IPS-18c (cell line): ENCODE measurements around the gene DLGAP4.
A peak's percentile ranks its signal among the peaks of the same experiment; 100 is the strongest.

Source experiments
- H3K4me3 ChIP-seq: 2 replicates; pipeline ENCODE4 v1.7.0; 2013; ENCODE audit warnings: low read depth, mild to moderate bottlenecking, low read length, moderate library complexity; ENCODE audit not compliant: insufficient read depth
- H3K9me3 ChIP-seq: one replicate; pipeline ENCODE4 v1.6.1; 2013; ENCODE audit warnings: mild to moderate bottlenecking, low read length, moderate library complexity; ENCODE audit not compliant: control insufficient read depth, insufficient read depth

DLGAP4 gene

DNA sequence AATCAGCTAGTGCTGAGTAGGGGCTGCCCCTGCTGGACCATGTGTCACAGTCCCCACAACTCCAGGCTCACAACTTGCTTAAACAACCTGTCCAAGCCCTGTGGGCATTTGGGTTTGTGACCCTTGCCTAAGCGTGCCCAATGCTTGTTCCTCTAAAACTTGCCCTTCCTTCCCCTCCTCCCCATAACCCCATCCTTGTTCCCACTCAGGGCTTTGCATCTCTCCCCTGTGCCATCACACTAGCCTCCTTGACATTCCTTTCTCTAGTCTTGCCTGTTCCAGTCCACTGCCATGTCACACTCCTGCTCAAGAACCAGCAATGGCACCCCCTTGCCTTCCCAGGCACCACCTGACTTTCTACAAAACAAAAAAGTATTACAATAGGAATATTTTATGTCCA is 2.3 kb upstream of the DLGAP4 start:
- Histone ChIP-seq H3K4me3 (no peak overlapping the region), H3K9me3 (peaks cover 2% of the 10 kb centered on the region)

DNA sequence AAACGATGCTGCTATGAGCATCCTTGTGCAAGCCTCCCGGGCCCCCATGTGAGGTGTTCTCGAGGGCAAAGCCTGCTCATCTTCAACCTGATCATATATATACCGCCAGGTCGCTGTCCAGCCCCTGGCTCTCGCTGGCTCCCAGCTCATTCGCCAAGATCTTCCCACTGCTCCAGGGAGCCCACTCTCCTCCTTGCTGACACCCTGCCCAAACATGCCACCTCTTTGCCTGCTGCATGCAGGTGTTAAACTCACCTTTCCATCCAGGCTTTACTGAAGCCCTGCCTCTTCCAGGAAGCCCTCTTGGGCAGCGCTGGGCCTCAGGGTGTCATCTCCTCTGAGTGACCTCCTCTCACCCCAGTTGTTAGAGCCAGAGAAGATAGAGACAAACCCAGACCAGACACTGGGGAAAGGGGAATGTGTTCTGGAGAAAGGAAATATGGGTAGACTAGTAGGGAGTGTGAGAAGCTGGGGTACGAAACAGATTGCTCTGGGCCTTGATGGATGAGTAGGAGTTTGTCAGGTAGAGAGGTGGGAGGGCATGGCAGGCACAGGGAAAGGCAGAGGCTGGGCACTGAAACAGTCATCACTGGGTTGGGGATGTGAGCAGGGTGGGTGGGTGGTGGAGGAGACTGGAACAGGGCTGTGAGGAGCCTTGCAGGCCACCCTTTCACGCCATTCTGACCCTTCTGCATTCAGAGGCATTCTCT is 1.2 kb upstream of the DLGAP4 start:
- H3K4me3 ChIP-seq: no peak overlapping the region
- peaks cover 2% of the 10 kb centered on the region for H3K9me3 ChIP-seq

DNA sequence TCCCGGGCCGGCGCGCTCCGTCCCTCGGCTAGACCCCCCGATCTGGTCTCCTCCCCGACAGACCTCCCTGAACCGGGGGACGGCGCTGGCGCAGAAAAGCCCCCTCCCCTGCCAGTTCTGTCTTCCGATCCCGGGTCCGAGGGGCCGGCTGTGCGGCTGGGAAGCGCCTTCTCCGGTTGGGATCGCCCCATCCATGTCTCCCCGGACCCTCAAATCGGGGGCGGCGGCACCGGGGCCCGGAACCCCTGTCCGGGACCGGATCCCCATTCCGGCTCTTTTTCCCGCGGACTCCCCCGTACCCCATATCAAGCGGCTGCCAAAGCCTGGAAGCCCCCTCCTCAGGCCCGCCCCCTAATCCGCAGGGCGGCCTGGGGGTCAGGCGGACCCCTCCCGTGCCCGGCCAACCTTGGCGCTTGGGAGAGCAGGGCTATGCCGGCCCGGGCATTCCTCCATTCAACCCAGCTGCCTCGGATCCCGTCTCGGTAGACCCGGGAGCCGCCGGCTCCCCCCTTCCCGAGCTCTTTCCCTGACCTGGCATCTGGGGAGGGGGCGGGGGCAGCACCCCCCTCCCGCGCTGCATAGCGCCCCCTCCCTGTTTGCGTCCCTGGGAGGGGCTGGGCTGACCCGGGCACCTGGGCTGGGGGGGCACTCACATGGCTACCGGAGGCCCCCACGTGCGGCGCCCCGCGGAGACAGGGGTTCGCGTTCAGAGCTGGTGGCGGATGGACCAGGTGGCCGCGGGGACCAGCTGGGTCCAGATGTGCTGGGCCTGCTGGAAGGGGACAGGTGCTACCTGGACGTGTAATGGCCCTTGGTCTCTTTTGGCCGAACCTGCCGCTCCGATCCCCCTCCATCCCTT is 643 bp downstream of the DLGAP4 start:
- peaks cover 2% of the 10 kb centered on the region for H3K9me3 ChIP-seq
- H3K4me3 ChIP-seq: peak overlapping the region; percentile 73

DNA sequence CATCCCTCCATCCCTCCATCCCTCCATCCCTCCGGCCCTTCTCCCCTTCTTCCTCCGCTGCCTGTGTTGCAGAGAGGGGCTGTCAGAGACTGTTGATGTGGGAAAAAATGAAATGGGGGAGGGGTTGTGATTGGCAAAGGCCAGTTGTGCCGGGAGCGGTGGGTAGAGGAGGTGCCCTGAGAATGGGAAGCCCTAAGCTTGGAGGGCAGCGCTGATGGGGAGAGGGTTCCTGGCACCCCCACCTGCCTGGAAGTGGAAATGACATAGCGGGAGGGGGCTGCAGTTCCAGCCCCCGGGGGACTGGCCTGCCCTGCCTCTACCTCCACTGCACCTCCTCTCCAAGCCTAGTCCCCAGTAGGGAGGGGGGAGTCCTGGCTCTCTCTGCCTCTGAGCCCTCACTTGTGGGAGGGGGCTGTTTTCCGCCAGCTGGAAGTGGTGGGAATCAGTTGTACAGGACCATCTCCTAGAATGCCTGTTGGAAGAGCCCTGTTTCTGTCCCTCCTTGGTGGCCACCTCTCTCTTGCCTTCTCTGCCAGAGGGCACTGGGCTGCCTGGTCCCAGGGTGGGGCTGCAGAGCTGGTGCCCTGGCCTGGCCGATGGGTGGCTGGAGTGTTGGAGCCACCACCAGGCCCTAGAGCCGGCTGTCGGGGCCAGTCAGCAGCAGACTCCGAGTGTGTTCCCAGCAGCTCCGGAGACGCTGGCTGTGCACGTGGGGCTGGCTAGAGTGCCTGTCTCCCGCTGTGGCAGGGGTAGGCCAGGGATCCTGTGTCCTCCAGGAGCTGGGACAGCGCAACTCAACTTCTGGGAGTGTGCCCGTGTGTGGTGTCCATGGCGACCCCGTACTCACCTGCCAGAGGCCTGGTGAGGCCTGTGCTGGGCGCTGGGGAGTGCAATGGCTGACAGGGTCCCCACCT is 1.5 kb downstream of the DLGAP4 start:
- H3K4me3 ChIP-seq: peak overlapping the region; percentile 73

DNA sequence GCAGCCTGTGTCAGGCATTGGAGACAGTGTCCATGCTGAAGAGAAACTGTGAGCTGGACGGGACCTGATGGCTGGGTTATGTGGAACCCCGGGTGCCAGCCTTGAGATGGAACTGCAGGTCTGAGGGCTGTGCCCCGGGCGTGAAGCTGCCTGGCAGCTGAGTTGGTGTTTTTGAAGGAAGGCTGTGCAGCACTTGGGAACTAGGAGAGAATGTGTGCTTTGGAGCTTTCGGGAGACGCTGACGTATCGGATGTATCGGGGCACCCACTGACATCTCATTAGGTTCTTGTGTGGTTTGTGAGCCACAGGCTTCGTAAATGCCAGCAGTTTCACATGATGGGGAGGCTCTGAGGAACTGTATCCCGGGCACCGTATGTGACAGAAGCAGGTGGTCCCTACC is 2.2 kb downstream of the DLGAP4 start:
- Histone ChIP-seq H3K4me3 (no peak overlapping the region), H3K9me3 (peaks cover 4% of the 10 kb centered on the region)

More for the DNA sequence above, 1.5 kb downstream of the DLGAP4 start:
- peaks cover 3% of the 10 kb centered on the region for H3K9me3 ChIP-seq

DNA sequence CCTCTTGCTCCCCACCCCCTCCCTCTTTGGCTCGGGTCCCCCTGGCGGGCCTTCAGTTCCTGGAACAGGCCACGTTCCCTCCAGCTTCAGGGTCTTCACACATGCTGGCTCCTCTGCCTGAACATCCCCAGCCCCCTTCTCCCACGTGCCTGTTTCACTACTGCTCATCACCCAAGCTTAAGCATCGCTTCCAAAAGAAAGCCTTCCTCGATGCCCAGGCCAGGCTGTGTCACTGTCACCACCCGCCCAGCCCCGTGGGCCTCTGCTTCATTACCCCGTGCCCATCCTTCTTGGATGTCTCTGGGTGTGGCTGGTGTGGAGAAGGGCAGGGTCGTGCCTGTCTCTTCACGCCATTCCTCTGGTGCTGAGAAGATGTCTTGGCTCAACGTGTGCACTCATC is 2.8 kb downstream of the DLGAP4 start:
- H3K9me3 ChIP-seq: peaks cover 4% of the 10 kb centered on the region
- H3K4me3 ChIP-seq: no peak overlapping the region

DNA sequence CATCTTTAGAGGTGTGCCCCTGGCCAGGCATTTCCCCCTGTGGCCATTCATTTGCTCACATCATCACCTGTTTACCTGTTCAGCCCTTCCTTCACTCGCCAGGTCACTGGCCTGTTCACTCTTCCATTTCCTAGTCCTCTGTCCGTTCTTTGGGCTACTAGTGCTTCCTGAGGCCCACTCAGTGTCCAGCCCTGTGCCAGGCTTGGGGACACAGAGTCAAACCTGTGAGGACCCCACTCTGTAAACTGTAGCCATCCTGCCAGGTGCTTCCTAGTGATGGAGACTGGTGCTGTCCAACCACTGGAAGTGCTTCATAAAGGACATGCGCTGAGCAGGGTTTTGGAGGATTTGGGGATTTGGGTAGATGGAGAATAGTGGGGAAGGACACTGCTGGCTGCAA is 3.5 kb downstream of the DLGAP4 start:
- Histone ChIP-seq H3K9me3 (peaks cover 4% of the 10 kb centered on the region), H3K4me3 (no peak overlapping the region)

DNA sequence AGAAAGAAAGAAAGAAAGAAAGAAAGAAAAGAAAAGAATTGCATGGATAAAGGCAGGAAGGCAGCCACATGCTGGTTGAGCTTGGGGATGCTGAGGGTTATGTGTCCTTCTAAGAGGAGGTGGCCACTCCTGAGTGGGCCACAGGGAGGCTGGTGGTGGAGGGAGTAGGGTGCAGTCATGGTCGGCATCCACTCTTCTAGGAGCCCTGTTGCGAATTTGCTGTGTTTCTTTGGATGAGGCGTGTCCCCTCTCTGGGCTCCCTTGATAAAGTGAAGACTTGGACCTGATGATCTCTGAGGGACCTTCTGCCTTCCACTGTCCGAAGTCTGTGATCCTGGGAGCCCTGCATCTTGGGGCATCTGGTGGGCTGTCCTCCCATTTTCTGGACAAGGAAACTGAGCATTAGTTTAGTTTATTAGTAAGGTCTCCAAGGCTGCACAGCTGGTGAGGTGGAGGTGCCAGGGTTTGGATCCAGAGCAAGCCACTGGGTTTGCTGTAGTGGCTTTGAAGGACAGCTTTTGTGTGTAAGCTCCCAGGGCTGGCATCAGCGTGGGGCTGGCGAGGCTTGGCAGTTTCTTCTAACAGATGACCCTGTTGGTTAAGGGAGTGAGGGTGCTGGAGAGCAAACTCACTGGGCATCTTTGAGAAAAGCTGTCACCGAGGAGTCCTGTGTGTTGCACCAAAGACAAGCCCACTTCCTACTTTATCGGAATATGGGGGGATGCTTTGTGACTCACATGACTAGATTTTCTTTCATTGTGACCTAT is 4.3 kb downstream of the DLGAP4 start:
- H3K4me3 ChIP-seq: no peak overlapping the region
- H3K9me3 ChIP-seq: peaks cover 4% of the 10 kb centered on the region

DNA sequence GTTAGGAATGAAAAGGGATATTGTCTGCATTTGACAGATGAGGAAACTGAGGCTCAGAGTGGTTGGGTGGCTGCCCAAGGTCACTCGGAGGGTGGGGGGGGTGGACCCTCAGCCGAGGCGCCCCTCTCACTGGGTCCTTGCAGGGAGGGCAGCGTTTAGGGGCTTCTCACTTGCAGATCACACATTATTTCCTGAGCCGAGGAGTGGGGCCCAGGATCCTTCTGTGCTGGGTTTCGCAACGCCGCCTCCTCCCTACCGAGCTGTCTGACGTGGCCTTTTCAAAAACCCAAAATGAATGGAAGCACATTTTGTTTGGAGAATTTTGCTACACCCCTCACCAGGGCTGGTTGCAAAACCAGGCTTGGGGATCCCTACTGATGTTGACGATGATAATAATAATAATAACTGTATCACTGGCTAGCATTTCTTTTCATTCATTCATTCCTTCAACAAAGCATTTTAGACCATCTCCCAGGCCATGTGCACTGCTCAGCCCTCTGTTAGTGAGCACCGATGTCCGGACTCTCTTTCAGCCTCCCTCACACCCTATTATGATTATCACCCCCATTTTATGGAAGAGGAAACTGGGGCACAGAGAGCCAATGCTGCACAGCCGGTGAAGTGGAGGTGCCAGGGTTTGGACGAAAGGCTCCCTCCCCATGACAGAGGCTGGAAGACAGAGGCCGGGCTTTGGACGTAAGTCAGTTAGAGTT is 5.2 kb downstream of the DLGAP4 start:
- Histone ChIP-seq H3K4me3 (no peak overlapping the region), H3K9me3 (peaks cover 4% of the 10 kb centered on the region)

DNA sequence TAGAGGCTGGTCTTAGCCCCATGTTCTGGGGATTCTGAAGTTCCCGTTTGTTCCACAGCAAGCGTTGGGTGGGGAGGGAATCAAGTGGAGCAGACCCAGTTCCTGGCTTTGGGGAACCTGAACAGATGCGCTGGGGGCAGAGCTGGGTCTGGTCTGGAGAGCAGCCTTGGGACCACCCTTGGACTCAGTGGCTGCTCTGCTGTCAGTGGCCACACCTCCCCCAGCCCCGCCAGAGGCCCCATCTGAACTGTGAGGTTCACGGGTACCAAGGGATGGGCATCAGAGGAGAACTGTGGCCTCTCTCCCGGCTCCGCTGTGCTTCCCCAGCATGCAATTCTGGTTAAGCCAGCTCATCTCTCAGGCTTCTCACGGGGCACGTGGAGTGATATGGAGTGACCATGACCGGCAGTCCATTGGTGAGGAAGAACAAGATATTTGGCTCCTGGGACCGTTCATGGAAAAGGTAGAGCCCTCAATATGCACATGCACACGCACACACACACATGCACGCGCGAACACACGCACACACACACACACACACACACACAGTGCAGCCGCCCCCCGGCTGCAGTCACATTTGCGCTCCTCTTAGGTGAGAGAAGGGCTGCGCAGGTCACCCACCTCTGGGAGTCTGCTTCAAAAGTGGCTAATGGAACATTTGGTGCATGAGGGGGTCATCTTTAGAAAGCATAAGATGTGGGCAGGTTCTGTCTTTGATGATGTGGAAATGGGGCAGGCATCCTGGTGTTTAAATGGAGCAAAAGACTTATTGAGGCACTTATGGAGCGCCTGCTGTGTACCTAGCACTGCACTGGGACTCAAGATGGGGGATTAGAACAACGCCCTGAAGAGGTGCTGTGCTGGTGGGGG is 6.0 kb downstream of the DLGAP4 start:
- no peak overlapping the region for H3K4me3 ChIP-seq
- peaks cover 2% of the 10 kb centered on the region for H3K9me3 ChIP-seq

DNA sequence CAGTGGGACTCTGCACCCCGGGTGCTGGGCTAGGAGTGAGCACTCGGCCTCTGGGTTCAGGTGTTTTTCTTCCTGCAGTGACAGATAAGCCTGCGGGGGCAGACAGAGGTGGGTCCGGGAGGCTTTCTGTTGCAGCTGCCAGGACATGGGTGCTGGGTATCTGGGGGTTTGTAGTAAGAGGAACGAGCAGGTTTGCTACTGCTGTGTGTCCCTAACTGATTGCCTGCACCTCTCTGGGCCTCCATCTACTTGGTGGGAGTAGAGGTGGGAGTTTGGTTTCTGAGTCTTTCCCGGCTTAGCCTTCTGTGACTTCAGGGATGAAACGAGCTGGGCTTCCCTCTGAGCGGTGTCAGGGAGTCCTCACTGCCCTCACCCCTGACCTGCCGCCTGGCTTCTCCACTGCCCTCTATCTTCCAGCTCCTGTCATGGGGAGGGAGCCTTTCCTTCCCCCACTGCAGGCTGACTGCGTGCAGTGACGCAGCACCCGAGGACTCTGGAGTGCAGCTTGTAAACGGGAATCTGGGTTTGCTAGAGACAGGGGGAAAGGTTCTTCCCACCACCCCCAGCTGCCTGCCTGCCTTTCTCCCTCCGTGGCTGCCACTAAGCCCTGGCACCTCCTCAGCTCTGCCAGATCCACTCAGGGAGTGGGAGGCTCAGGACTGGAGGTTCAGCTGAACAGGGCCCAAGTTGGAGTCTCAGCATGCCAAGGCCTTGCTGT is 6.7 kb downstream of the DLGAP4 start:
- H3K4me3 ChIP-seq: no peak overlapping the region
- H3K9me3 ChIP-seq: peaks cover 2% of the 10 kb centered on the region

DNA sequence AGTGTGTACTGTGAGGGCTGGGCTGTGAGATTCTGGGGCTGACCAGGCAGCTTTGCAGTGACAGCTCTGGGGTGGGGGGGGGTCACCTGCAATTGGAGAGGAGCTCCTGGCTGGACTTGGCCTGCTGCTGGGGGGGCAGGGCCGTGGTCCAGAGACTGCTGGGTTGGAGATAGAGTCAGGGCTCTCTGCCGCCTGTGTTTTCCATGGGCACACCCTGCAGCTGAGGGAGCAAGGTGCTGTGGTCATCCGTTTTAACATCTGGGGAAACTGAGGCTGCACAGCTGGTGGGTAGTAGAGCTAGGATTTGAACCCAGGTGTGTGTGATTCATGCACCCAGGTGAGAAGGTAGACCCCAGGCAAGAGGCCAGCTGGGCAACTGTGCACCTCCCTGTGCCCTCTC is 7.3 kb downstream of the DLGAP4 start:
- Histone ChIP-seq H3K9me3 (peaks cover 2% of the 10 kb centered on the region), H3K4me3 (no peak overlapping the region)

DNA sequence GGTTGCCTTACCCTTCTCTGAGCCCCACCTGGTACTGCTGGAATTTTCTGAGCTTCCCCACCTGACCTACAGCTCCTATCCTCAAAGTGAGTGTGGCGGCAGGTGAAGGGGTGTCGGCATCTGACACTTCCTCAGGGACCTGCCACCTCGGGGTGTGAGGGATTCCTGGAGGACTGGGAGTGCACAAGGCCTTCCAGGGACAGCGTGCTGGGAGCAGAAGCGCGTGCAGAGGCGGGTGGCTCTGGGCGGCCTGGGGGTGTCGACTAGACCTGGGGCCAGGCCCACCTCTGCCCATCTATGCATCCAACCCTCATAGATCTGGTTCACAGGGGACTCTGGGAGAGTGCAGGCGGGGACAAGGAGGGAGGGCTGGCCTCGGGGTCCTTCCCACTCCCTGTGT is 7.8 kb downstream of the DLGAP4 start:
- H3K9me3 ChIP-seq: peaks cover 2% of the 10 kb centered on the region
- H3K4me3 ChIP-seq: no peak overlapping the region

DNA sequence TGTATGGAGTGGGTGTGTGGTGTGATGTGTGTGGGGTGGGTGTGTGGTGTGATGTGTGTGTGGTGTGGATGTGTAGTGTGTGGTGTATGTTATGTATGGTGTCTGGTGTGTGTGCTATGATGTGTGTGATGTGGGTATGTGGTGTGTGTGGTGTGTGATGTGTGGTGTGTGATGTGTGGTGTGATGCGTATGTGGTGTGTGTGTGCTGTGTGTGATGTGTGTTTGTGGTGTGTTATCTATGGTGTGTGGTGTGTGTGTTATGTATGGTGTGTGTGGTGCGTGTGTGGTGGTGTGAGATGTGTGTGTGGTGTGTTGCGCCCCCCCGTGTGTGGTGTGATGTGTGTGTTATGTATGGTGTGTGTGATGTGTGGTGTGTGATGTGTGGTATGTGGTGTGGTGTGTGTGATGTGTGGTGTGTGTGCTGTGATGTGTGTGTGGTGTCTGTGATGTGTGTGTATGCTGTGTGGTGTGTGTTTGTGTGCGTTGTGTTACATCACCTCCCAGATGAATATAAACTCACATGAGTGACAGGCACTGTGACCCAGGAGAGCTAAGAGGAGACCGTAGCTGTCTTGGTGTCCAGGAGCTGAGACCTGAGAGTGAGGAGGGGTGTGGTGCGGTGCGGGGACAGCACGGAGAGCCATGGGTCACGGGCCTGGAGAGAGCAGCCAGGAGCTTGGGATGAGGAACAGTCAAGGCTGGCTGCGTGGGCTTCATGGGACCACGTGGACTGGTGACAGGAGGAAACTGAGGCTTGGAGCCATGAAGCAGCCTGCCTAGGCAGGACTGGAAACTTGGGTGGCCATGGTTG is 8.8 kb downstream of the DLGAP4 start:
- H3K4me3 ChIP-seq: no peak overlapping the region
- peaks cover 2% of the 10 kb centered on the region for H3K9me3 ChIP-seq
